Fibroblast of mammary gland (primary cell): Measurements from ENCODE around the gene NOL9.
A peak's percentile ranks its signal among the peaks of the same experiment; 100 is the strongest.

Experiments
- DNase-seq: peaks from one replicate; pipeline ENCODE4 v3.0.0-alpha.2; 2010; ENCODE audit warnings: low read depth
- H3K4me3 ChIP-seq: 2 replicates; pipeline ENCODE4 v1.5.1; 2011; ENCODE audit warnings: low read depth, mild to moderate bottlenecking, low read length, moderate library complexity; ENCODE audit not compliant: control insufficient read depth
- TF ChIP-seq, protein P1 (sequence below): conservative IDR thresholded peaks from 2 replicates; pipeline ENCODE4 v1.5.1; 2011; ENCODE audit warnings: low read depth, low read length, inconsistent platforms; ENCODE audit not compliant: control insufficient read depth, insufficient read depth

The NOL9 gene

DNA sequence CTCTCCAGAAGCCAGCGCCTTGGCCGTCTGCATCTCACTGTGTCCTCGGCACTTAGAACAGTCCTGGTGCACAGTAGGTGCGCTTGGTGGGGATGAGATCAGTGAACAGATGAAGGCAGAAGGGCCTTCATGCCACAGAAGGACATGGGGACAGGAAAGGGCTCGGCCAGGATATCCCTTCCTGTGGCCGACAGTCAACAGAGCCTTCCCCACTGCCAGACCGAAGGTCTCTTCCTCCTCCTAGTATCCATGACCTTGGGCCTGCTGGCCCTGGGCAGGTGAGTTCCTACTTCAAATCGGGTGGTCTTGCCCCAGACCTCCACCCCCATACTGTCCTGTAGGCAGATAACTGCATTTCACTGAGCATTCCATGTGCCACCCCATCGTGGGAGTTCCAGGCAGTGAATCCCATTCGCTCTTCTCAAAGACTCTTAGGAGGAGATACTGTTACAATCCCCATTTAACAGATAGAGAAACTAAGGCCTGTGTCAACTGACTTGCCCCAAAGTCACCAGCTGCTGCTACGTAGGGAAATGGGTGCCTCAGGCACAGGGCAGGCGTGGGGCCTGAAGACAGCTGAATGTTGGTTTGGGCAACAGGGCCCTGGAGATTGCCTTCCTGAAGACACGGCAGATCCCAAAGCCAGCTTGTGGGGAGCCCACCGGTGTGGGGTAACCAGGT is 66.4 kb downstream of the NOL9 start:
- no peak overlapping the region for H3K4me3 ChIP-seq
- no peak for DNase-seq
- TF ChIP-seq, protein P1, sequence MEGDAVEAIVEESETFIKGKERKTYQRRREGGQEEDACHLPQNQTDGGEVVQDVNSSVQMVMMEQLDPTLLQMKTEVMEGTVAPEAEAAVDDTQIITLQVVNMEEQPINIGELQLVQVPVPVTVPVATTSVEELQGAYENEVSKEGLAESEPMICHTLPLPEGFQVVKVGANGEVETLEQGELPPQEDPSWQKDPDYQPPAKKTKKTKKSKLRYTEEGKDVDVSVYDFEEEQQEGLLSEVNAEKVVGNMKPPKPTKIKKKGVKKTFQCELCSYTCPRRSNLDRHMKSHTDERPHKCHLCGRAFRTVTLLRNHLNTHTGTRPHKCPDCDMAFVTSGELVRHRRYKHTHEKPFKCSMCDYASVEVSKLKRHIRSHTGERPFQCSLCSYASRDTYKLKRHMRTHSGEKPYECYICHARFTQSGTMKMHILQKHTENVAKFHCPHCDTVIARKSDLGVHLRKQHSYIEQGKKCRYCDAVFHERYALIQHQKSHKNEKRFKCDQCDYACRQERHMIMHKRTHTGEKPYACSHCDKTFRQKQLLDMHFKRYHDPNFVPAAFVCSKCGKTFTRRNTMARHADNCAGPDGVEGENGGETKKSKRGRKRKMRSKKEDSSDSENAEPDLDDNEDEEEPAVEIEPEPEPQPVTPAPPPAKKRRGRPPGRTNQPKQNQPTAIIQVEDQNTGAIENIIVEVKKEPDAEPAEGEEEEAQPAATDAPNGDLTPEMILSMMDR = no peak

DNA sequence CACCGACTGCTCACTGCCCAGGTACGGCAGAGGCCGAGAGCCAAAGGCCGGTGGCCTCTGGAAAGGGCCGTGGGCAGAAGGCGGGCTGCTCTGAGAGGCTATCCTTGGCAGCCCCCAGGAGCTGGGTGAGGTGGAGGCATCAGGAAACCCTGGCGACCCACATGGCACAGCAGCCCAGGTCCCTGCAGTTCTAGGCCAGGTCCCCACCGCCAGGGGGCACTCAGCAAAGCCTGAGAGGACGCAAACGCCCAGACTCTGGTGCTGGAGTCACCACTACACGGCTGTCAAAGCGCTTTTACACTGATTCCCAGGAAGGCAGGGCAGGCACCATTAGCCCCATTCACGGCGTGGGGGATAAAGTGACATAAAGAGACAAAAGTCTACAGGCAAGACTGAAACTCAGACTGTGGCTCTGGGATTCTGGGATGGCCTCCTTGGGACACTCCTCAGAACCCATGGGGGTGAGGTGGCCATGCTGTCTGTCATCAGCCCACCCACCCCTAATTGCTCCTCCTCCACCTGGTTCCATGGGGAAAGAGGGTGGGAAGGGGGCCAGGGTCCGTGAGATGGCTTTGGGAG is 67.8 kb downstream of the NOL9 start:
- no peak overlapping the region for H3K4me3 ChIP-seq
- DNase-seq = peak; percentile 74
- TF ChIP-seq, protein P1 = peak; percentile 86

DNA sequence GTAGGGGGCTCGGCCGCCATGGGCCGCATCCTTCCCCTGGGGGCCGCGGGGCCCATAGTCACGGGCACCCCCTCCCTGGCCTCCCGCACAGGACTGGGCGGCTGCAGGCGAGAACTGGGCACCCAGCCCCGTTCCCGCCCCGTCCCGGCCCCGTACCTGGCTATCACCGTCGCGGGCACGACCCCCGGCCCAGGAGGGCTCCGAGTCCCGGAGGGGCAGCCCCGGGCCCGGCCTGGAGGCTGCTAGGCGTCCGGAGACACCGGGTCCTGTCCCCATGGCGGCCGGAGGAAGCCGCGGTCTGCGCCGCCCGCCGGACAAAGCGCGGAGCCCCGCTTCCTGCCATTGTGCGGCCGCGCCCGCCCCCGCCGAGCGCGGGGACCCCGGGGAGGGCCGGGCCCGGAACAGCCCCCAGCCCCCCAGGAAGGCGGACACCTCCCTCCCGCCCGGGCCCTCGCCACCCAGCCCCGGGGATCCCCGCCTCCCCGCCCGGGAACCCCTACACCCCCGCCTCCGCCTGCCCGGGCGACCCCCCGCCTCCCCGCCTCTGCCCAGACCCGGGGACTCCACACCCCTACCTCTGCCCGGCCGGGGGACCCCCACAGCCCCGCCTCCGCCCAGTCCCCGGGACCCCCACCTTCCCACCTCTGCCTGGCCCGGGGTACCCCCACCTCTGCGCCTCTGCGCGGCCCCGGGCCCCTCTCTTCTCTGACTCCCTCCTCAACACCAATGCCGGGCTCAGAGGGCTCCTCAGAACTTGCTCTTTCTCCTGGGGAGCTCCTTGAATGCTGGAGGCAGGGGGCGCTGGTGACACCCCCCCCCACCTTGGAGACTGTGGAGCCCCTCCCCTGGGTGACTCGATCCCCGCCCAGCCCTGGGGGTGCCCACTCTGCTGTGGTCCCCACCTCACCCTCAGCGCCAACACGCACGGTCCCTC is 68.9 kb downstream of the NOL9 start:
- no peak overlapping the region for H3K4me3 ChIP-seq
- TF ChIP-seq, protein P1 = no peak
- DNase-seq = no peak

DNA sequence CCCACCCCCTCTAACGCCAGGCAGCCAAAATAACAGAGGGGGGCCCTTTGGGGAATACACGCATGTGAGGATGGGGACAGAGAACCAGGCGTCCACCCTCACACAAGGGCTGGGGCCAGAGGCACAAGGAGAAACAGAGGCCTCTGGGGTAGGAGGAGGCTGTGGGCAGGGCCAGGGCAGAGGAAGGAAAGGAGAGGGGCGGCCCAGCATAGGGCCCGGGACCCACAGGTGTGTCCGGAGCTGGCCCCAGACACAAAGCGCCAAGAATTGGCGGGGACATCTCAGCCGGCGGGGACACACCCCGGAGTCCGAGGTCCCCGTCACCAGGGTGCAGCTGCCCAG is 69.5 kb downstream of the NOL9 start:
- DNase-seq = no peak
- H3K4me3 ChIP-seq = no peak overlapping the region
- TF ChIP-seq, protein P1 = no peak

DNA sequence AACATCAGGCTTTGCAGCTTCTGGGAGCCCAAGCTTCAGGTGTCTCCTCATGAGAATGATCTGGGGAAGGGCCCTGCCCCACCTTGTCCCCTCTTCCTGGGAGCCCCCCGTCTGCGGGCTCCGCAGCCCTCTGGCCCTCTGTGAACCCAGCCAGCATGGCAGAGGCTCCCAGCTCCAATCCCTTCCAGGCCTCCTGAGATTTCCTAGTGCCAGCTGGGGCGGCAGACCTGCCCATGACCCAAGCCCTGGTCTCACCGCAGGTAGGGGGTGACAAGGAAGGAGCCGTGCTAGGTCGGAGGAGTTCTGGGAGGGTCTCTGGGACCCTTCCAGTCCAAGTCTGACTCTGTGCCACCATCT is 70.6 kb downstream of the NOL9 start:
- DNase-seq = no peak
- TF ChIP-seq, protein P1 = no peak
- H3K4me3 ChIP-seq = no peak overlapping the region

DNA sequence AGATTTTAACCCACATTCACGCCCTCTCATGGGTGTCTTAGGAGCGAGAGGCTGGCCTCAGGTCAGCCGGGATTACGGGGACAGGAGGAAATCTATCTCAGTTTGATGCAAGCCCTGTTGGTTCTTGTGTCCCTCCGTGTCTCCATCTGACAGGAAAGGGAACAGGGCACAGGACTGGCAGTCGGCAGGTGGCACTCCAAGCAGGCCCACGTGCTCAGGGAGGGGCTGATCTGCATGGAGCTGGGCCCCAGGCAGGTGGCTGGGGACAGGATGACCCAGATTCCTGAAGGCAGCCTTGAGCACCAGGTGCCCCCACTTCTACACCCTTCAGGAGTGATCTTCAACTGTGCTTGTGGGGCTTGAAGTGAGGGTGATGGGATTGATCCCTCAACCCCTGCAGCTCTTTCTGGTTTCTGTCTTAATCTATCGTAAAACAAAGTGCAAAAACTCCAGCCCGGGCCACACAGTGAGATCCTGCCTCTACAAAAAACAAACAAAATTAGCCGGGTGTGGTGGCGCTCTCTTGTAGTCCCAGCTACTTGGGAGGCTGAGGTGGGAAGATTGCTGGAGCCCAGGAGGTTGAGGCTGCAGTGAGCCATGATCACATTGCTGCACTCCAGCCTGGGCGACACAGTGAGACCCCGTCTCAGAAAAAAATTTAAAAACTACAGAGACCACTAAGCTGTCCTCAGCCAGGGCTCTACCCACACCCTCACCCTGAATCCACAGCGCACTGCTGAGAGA is 71.1 kb downstream of the NOL9 start:
- DNase-seq = no peak
- TF ChIP-seq, protein P1 = no peak

More for the DNA sequence above, 71.1 kb downstream of the NOL9 start:
- H3K4me3 ChIP-seq = no peak overlapping the region
